ENCODE results near the gene LPCAT4.

The LPCAT4 gene

GRCh38 chr15:34330279-34330678 lies 36.7 kb downstream of the LPCAT4 start:
- no peak for DNase-seq (ENCODE audit: low read depth)
- TF ChIP-seq MYC (IDR thresholded peaks at IDR 0.05; ENCODE audit: low read depth, low read length) (no peak), POLR2A (IDR thresholded peaks at IDR 0.05; ENCODE audit: extremely low read depth, insufficient read length) (no peak), CTCF (IDR thresholded peaks at IDR 0.05; ENCODE audit: low read depth, low read length) (no peak)
- TF ChIP-seq, protein P1, sequence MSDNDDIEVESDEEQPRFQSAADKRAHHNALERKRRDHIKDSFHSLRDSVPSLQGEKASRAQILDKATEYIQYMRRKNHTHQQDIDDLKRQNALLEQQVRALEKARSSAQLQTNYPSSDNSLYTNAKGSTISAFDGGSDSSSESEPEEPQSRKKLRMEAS (IDR thresholded peaks at IDR 0.05; ENCODE audit: low read depth, low read length): no peak
- H3K4me3 ChIP-seq (ENCODE audit: low read depth, low read length): no peak overlapping the region

- DNase-seq (ENCODE audit: low read depth): no peak
- no peak overlapping the region for H3K4me3 ChIP-seq (ENCODE audit: low read depth, low read length)
Observed at GRCh38 chr15:34329006-34329405, 38.0 kb downstream of the LPCAT4 start.

DNA sequence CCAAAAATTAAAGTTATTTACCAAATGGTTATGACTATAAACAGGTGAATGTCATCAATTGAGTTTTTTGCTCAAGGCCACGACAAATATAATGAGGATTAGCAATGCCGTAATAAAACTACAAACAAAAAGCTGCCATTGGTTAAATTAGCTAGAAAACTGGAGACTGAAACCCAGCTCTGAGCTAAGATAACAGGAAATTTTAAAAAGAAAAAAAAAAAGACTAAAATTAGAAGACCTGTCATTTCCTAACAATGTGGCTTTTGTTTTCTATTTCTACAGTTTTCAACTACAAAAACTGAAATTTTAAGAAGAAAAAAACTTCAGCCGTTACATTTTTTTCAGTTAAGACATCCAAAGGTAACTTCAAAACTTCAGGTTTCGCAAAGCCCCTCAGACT lies 39.1 kb downstream of the LPCAT4 start:
- no peak for DNase-seq (ENCODE audit: low read depth)
- H3K4me3 ChIP-seq (ENCODE audit: low read depth, low read length): no peak overlapping the region
- TF ChIP-seq, protein P1 (IDR thresholded peaks at IDR 0.05; ENCODE audit: low read depth, low read length): no peak
- TF ChIP-seq POLR2A (IDR thresholded peaks at IDR 0.05; ENCODE audit: extremely low read depth, insufficient read length) (no peak), CTCF (IDR thresholded peaks at IDR 0.05; ENCODE audit: low read depth, low read length) (no peak), MYC (IDR thresholded peaks at IDR 0.05; ENCODE audit: low read depth, low read length) (no peak)

More at GRCh38 chr15:34329006-34329405, 38.0 kb downstream of the LPCAT4 start:
- no peak for TF ChIP-seq MYC (IDR thresholded peaks at IDR 0.05; ENCODE audit: low read depth, low read length)
- no peak for TF ChIP-seq POLR2A (IDR thresholded peaks at IDR 0.05; ENCODE audit: extremely low read depth, insufficient read length)
- TF ChIP-seq, protein P1 (IDR thresholded peaks at IDR 0.05; ENCODE audit: low read depth, low read length): no peak
- TF ChIP-seq CTCF (IDR thresholded peaks at IDR 0.05; ENCODE audit: low read depth, low read length): no peak

GRCh38 chr15:34325368-34325767 lies 41.6 kb downstream of the LPCAT4 start:
- TF ChIP-seq MYC (IDR thresholded peaks at IDR 0.05; ENCODE audit: low read depth, low read length) (no peak), CTCF (IDR thresholded peaks at IDR 0.05; ENCODE audit: low read depth, low read length) (no peak), POLR2A (IDR thresholded peaks at IDR 0.05; ENCODE audit: extremely low read depth, insufficient read length) (no peak)
- TF ChIP-seq, protein P1 (IDR thresholded peaks at IDR 0.05; ENCODE audit: low read depth, low read length): no peak
- no peak for DNase-seq (ENCODE audit: low read depth)
- no peak overlapping the region for H3K4me3 ChIP-seq (ENCODE audit: low read depth, low read length)

DNA sequence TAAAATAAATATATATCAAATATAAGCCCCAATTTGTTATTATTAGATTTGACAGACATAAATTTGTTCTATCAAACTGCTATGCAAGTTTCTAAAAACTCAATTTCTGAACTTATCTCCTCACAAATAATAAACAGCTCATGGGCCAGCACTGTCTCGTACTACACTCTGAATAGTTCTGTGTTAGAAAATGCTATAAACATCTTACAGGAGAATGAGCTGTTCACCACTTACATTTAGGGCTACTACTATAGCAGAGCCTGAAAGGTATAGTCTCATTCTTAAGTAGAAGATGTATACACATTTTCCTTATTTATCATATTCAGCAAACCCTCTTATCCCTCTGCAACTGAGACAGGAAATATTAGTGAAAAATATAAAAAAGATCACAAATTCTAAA lies 42.1 kb downstream of the LPCAT4 start:
- DNase-seq (ENCODE audit: low read depth): no peak
- H3K4me3 ChIP-seq (ENCODE audit: low read depth, low read length): no peak overlapping the region
- no peak for TF ChIP-seq POLR2A (IDR thresholded peaks at IDR 0.05; ENCODE audit: extremely low read depth, insufficient read length)
- no peak for TF ChIP-seq MYC (IDR thresholded peaks at IDR 0.05; ENCODE audit: low read depth, low read length)
- TF ChIP-seq CTCF (IDR thresholded peaks at IDR 0.05; ENCODE audit: low read depth, low read length): no peak
- TF ChIP-seq, protein P1 (IDR thresholded peaks at IDR 0.05; ENCODE audit: low read depth, low read length): no peak

DNA sequence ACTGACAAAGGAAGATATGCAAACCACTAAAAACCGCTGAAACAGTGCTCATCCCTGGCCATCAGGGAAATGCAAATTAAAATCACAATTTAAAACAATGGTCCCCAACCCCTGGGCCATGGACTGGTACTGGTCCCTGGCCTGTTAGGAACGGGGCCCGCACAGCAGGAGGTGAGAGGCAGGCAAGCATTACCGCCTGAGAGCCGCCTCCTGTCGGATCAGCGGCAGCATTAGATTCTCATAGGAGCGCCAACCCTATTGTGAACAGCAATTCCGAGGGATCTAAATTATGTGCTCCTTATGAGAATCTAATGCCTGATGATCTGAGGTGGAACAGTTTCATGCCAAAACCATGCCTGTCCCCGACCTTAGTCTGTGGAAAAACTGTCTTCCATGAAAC lies 43.8 kb downstream of the LPCAT4 start:
- TF ChIP-seq MYC (IDR thresholded peaks at IDR 0.05; ENCODE audit: low read depth, low read length) (no peak), POLR2A (IDR thresholded peaks at IDR 0.05; ENCODE audit: extremely low read depth, insufficient read length) (no peak), CTCF (IDR thresholded peaks at IDR 0.05; ENCODE audit: low read depth, low read length) (no peak)
- TF ChIP-seq, protein P1 (IDR thresholded peaks at IDR 0.05; ENCODE audit: low read depth, low read length): no peak
- DNase-seq (ENCODE audit: low read depth): no peak
- H3K4me3 ChIP-seq (ENCODE audit: low read depth, low read length): no peak overlapping the region
